Right kidney (tissue), 1 donor: ENCODE data around the gene KIAA1614.
A peak's percentile ranks its signal among the peaks of the same experiment; 100 is the strongest.

Experiments
- DNase-seq: peaks from one replicate; pipeline ENCODE4 v3.0.0-alpha.2; 2016

The KIAA1614 gene

DNA sequence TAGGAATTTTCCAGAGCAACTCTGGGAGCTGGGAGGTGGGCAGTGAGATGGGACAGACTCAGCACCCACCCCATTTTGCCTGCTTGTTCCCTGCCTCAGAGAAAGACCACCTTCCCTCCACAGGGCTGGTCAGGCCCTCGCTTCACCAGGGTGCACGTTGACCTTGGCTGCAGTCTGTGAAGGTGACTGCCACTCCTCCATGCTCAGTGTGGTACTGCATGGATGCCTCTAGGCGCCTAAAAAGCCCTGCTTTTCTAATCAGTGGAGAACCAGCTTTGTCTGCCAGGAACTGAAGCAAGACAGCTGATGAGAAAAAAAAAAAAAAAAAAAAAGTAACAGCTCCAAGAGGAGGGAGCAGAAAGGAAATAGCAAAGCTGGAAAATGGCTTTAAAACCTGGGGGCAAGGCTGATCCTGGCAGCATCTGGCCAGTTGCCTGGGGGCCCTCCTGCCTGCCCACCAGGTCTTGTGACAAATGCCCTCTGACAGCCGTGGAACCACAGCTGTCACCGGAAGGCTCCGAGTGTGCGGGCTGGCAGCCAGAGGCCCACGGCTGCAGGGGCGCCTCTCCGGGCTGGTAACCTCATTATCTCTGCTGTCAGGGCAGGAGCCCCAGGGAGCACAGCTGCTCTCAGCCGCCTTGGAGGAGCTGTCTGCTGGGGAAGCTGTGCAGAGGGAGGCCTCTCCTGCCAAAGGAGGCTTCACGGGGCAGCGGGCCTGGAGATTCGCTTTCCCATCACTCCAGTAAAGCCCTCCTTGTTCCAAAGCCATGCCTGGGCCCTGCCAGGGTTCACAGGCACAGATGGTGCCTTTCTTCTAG, 13.7 kb downstream of the KIAA1614 start:
- DNase-seq: peak; percentile 80

- DNase-seq: no peak
Observed at GRCh38 chr1:180927348-180927747, 14.7 kb downstream of the KIAA1614 start.

DNA sequence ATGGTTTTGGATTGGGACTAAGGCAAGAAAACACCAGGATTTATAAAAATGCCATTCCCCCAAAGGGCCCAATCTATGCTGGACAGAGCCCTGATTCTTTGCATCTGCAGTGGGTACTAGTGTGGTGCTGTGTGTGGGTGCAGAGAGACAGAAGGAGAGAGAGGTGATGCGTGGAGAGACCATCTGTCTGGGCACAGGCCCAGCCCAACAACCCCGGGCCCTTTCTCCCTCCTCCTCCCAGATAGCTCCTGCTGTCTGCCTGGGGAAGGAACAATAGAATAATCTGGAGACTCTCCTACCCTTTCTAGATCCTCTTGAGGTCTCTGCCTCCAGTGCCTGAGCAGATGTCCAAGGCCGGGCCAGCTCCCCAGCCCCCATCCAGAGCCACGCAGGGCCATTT, 15.1 kb downstream of the KIAA1614 start:
- DNase-seq: no peak

DNA sequence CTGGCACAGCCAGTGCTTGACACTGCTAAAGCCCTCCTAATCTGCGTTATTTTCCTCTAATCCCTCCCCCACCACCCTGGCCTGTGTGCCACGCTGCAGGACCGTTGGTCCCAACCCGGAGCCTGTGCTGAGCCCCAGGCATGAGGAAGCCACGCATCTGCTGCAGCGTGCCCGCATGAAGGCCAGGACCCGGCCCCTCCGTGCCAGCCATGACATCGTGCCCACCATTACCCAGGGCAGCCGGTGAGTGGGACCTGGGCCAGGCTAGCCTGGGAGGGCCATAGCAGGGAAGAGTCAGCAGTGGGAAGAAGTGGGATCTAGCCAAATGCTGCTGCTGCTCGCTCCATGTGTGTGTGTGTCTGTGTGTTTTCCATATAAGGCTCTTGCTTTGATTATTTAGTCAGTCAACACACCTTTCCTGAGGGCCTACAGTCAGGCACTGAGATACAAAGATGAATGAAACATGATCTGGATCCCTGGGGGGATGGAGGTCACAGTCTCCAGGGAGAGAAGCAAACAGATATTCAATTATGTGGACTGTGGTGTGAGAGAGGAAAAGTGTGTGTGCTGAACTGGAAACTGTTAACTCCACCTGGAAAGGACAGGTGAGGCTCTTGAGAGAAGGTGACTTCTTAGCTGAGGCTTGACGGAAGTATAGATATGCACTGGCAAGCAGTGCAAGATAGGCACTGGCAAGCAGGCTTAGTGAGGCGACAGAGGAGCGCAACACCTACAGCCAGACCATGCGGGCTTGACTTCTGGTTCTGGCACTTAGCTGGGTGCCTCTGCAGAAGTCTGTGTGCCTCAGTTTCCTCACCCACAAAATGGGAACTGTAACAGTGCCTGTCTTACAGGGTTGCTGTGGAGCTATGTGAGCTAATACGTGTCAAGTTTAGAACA, 15.9 kb downstream of the KIAA1614 start:
- no peak for DNase-seq

- no peak for DNase-seq
Observed at GRCh38 chr1:180929389-180929788, 16.7 kb downstream of the KIAA1614 start.

- no peak for DNase-seq
Observed at GRCh38 chr1:180930687-180931086, 18.0 kb downstream of the KIAA1614 start.

- no peak for DNase-seq
Observed at GRCh38 chr1:180931529-180931928, 18.8 kb downstream of the KIAA1614 start.

DNA sequence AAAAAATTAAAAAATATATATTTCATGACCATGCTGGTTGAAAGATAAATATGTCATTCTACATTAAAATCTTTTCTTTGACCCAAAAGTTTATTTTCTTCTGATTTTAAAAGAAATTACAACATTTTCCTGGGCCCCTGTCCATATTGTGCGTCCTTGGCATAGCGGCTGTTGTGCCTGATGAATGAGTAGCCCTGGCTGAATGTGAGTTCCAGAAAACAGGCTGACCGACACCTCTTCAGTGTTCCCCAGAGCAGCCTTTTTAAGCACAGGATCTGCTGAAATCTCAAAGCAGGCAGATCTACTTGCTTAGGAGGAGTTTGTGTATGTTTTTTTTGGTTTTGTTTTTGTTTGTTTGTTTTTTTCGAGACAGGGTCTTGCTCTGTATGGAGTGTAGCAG, 19.7 kb downstream of the KIAA1614 start:
- DNase-seq: no peak

GRCh38 chr1:180933141-180933540, 20.4 kb downstream of the KIAA1614 start:
- no peak for DNase-seq

DNA sequence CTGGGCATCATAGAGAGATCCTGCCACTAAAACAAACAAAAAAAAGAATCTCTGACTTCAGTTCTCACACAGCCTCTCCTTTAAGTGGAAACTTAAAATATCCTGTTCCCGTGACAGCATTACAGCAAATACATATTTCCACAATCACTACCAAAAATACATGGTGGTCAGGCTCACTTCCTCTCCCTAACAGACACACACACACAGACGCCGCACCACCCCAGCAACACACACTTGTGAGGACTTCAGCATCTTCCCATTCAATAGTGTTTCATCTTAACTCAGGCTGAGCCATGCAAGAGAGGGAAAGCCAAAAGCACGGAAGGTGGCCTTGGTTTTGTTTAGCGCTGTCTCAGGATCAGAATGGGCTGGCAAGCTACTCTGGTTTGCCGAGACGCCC, 21.9 kb downstream of the KIAA1614 start:
- DNase-seq: no peak

DNA sequence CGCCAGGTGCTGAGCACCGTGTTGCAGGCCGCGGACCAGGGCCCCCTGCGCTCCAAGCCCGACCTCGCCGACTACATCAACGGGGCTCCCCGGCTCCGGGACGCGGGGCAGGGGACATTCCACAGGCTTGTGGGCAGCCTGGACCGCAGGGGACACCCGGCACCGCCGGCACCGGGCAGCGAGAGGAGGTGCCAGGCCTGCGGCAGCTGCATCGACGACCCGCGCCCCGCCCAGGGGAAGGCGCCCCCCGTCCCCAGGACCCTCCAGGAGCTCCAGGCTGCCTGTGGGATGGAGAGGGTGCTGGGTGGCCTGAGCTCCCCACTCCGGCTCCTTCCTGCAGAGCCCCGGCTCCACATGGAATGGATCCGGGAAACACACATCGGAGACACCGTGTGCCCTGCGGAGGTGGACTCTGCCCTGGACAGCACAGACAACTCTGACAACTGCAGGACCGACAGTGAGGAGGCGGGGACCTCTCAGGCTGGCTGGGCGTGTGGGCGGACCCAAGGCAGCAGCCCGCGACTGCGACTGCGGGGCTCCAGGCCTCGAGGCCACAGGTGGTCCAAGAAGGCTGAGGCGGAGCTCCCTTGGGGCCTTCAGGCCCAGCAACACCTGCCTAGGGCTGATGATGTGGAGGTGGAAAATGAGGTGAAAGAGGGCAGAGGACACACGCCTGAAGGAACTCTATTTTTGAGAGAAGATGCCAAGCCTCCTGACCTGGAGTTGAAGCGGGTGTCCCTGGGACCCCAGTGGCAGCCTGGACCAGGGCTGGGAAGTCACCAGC, 22.8 kb downstream of the KIAA1614 start:
- peak; percentile 39 for DNase-seq

- no peak for DNase-seq
Observed at GRCh38 chr1:180936110-180937011, 23.7 kb downstream of the KIAA1614 start.

- no peak for DNase-seq
Observed at GRCh38 chr1:180937012-180937372, 24.3 kb downstream of the KIAA1614 start.

DNA sequence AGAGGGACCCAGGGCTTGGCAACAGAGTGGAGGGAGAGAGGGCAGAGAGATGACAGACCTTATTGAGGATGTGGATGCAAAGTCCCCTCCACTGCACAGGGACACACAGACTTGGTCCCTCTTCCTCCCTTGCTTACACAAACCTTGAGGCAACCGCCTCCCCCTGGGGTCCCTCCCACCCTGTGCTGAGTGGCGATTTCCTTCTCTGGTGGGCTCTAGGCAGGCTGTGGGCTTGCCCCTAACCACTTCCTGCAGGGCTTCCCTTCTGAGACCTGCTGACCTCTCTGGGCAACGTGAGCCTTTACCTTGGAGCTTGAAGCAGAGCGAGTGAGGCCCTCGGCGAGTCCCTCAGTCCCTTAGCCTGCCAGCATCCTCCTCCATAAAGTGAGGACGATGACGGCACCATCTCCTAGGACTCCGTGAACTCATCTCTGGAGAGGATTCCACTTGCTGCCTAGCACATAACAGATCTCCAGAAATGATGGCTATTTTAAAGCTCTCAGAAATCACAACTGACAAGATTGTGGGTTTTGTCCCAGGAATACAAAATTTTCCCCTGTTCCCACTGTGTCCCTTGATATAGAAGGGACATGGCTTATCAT, 25.0 kb downstream of the KIAA1614 start:
- no peak for DNase-seq

DNA sequence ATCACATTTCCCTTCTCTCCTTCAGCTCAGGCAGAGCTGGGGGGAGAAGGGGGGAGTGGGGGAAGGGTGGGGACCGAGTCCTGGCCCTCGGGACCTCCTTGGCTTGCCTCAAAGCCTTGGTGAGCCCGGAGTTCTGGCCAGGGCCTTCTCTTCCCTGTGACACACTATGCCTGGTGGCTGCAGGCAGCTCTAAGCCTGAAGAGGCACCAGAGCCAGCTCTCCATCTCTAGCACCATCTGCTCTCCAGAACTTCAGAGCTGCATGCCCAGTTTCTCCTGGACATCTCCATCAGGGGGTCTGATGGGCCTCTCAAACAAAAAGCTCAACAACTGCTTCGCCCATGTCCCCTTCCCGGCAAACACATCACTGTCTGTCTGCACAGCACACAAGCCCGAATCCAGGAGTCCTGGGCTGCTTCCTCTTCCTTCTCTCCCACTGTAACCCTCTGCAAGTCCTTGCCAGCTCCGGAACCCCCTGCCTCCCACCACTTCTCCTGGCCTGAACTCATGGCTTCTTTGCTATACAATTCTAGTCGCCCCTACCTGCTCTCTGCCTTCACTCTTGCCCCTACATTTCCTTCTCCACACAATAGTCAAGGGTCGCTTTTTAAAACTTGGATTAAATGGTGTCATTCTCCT, 26.5 kb downstream of the KIAA1614 start:
- DNase-seq: no peak

DNA sequence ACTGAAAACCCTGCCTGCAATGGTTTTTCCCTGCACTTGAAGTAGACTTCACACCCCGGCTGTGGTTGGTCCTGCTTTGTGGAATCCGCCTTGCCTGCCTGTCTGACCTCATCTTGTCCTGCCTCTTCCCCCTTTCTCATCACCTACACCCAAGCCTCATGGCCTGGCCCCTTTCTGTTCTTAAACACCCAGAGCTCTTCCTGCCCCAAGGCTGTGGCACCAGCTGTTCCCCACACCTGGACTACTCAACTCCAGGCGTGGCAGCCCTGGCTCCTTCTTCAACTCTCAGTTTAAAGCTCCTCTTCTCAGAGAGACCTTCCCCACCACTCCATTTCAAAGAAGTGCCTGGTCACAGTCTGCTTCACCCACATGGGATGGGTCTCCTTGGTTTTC, 27.0 kb downstream of the KIAA1614 start:
- no peak for DNase-seq

DNA sequence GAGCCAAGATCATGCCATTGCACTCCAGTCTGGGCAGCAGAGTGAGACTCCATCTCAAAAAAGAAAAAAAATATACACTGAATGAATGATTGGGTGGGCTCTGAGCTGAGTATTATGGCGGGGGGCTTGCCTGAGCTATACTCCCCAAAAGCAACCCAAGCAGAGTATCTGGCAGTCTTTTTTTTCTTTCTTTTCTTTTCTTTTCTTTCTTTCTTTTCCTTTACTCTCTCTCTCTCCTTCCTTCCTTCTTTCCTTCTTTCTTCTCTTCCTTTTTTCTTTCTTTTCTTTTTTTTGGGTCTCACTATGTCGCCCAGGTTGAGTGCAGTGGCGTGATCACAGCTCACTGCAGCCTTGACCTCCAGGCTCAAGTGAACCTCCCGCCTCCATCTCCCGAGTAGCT, 27.7 kb downstream of the KIAA1614 start:
- no peak for DNase-seq

DNA sequence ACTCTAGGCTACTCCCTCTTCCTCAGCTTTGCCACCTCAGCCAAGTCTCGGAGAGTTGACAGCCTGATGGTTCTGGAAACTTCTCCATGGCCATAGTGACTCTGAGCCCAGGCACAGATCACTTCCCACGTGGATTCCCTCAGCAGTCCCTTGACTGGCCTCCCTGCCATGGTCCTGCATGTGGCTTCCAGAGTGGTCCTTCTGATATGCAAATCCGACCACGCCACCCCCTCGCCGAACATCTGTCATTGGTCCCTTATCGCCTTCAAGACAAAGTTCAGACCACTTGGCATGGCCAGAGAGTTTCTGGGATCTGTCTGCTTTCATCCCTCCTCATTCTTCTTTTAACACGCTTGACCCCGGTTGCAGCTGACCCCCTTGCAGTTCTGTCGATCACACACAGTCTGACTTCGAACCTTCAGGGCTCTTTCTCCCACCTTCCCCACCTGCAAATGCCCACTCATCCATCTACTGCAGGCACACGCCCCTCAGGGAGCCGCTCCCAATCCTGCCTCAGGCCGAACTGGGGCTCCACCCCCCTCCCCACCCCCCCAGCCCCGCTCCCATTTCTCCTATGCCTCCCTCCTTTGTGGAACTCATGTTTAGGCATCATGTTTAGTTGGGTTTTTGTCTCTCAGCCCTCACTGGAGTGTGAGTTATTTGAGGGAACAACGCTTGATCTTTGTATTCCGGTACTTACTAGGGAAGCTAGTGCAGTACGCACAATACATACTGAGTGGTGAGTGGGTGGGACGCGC, 29.0 kb downstream of the KIAA1614 start:
- no peak for DNase-seq

DNA sequence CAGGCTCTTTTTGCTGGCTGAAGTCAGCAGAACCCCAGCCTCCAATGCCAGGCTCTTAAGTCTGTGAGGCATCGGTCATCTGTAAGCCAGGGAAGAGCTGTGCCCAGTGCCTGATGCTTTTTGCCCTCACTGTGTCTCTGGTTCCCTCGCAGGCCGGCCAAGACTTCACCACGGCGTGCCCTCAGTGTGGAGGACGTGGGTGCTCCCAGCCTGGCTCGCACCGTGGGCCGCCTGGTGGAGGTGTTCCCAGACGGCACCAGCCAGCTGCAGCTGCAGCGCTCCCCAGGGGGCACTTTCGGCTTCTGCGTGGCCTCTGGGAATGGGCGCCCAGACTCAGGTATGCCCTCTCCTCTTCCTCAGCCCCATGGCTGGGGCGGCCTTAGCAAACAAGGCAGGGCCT, 32.5 kb downstream of the KIAA1614 start:
- DNase-seq: no peak

GRCh38 chr1:180945551-180945950, 32.9 kb downstream of the KIAA1614 start:
- DNase-seq: no peak
